Ishikawa (cell line): ENCODE data around the gene GALNT13.

Source experiments
- CEBPB ChIP-seq: IDR thresholded peaks from 2 replicates; pipeline ENCODE4 v1.6.1; 2012
- CREB1 ChIP-seq: IDR thresholded peaks from 2 replicates; pipeline ENCODE4 v1.6.1; 2012; ENCODE audit warnings: low read depth
- EGR1 ChIP-seq: IDR thresholded peaks from 2 replicates; pipeline ENCODE4 v1.6.1; 2012
- EP300 ChIP-seq: IDR thresholded peaks from 2 replicates; pipeline ENCODE4 v1.6.1; 2012; ENCODE audit warnings: borderline replicate concordance
- FOXM1 ChIP-seq: IDR thresholded peaks from 2 replicates; pipeline ENCODE4 v1.6.1; 2012; ENCODE audit warnings: low read depth, borderline replicate concordance
- MAX ChIP-seq: IDR thresholded peaks from 2 replicates; pipeline ENCODE4 v1.6.1; 2012
- NFIC ChIP-seq: IDR thresholded peaks from 2 replicates; pipeline ENCODE4 v1.6.1; 2012
- RAD21 ChIP-seq: IDR thresholded peaks from 2 replicates; pipeline ENCODE4 v1.6.1; 2012; ENCODE audit warnings: low read depth
- REST ChIP-seq: IDR thresholded peaks from 2 replicates; pipeline ENCODE4 v1.6.1; 2012; ENCODE audit warnings: low read depth, mild to moderate bottlenecking
- TAF1 ChIP-seq: IDR thresholded peaks from 2 replicates; pipeline ENCODE4 v1.6.1; 2012; ENCODE audit warnings: low read depth, mild to moderate bottlenecking
- TCF12 ChIP-seq: IDR thresholded peaks from 2 replicates; pipeline ENCODE4 v1.6.1; 2012; ENCODE audit warnings: low read depth
- TEAD4 ChIP-seq: IDR thresholded peaks from 2 replicates; pipeline ENCODE4 v1.6.1; 2012
- USF1 ChIP-seq: IDR thresholded peaks from 2 replicates; pipeline ENCODE4 v1.6.1; 2012
- YY1 ChIP-seq: IDR thresholded peaks from 2 replicates; pipeline ENCODE4 v1.6.1; 2012; ENCODE audit warnings: low read depth
- ZBTB7A ChIP-seq: IDR thresholded peaks from 2 replicates; pipeline ENCODE4 v1.6.1; 2012; ENCODE audit warnings: low read depth

The GALNT13 gene

GRCh38 chr2:154015233-154015632, 143.5 kb downstream of the GALNT13 start:
- TF ChIP-seq ZBTB7A = no peak
- TF ChIP-seq CREB1 = no peak
- TF ChIP-seq RAD21 = no peak
- no peak for TF ChIP-seq TCF12
- no peak for TF ChIP-seq REST
- no peak for TF ChIP-seq NFIC

GRCh38 chr2:154029504-154029903, 157.8 kb downstream of the GALNT13 start:
- no peak for TF ChIP-seq USF1
- no peak for TF ChIP-seq FOXM1

GRCh38 chr2:154032220-154032619, 160.5 kb downstream of the GALNT13 start:
- TF ChIP-seq EGR1 (no peak), TAF1 (no peak), CEBPB (no peak), NFIC (no peak)

GRCh38 chr2:154046493-154046892, 174.8 kb downstream of the GALNT13 start:
- TF ChIP-seq EGR1 (no peak), USF1 (no peak), MAX (no peak), TAF1 (no peak), EP300 (no peak), FOXM1 (no peak), NFIC (no peak), REST (no peak), ZBTB7A (no peak), TCF12 (no peak), CEBPB (no peak), RAD21 (no peak), YY1 (no peak), TEAD4 (no peak), CREB1 (no peak)

GRCh38 chr2:154048905-154049304, 177.2 kb downstream of the GALNT13 start:
- TF ChIP-seq TCF12 = no peak
- no peak for TF ChIP-seq FOXM1
- TF ChIP-seq USF1 = no peak
- TF ChIP-seq NFIC = no peak
- no peak for TF ChIP-seq EGR1
- TF ChIP-seq CREB1 = no peak
- no peak for TF ChIP-seq TAF1
- no peak for TF ChIP-seq REST
- no peak for TF ChIP-seq ZBTB7A
- TF ChIP-seq TEAD4 = no peak
- no peak for TF ChIP-seq YY1
- no peak for TF ChIP-seq CEBPB
- no peak for TF ChIP-seq EP300
- no peak for TF ChIP-seq MAX
- no peak for TF ChIP-seq RAD21
